CD4-positive, alpha-beta T cell treated with Interleukin-17A for 1 hour (primary cell): Measurements from ENCODE around the gene ARHGEF33.

Source experiments
- DNase-seq: peaks from one replicate; pipeline ENCODE4 v3.0.0-alpha.2; 2020

The ARHGEF33 gene

DNA sequence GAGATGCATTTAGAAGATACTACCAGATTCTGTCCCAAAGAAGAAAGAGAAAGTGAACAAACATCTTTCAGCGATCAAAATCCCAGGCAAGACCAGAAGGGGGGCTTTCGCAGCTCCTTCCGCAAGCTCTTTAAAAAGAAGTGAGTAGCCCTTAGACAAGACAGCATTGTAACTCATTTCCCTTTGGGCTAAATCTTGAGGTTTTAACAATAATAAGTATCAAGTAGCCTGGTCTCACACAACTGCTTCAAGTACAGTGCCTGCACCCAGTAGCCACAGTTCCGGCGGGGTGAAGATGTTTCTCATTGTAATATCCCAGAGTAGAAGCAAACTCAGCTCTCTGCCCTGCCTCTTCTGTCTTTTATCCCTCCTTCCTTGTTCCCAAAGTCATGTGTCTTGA is 76.3 kb downstream of the ARHGEF33 start:
- DNase-seq = no peak

DNA sequence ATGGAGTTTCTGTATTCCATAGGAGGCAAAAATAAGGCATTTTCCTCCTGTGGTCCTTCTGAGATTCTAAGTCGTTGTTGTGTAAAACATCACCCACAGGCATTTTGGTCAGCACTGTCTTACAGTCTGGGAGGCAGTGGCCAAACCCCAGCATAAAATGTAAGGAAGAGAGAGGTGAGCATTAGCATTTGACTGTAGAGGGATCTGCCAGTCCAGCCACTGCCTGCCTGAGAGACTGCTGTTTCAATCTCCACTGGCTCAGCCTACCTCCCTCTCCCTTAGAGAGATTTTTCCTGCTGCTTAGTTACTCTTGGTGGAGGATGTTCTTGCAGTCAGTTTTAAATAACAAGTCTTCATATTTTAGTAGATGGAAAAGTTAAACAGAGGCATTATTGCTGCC is 77.0 kb downstream of the ARHGEF33 start:
- no peak for DNase-seq

DNA sequence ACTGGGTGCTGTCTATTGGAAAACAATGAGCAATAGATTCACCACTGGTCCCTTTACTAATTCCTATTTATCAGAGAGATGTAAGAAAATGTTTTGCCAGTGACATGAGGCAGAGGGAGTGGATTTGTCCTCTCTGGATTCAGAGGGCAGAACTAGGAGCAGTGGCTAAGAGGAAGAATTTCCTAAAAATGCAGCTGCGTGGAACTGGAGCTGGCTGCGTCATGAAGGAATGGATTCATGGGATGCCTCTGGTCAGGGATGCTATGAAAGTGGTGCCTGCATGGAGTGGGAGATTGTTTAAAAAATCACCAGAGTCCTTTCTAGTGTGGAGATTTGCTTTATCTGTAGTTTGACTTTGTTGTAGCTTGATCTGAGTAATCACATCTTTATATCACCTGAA is 78.3 kb downstream of the ARHGEF33 start:
- no peak for DNase-seq

DNA sequence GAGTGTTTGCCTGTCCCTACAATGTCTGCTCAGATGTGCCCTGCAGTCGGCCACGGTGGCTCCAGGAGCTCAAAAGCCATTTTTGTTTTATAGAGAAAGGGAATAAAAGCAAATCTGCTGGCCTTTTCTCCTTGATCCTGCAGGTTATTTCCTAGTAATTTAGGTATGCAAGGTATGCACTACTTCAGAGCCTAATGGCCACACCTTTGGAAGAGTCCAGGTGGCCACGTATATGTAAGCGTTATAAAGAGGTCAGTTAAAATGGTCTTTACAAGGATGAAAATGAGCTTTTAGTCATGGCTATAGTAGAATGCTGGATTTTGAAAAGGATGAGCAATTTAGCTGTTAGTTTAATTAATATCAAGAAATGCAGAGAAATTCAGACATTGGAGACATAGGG is 81.7 kb downstream of the ARHGEF33 start:
- no peak for DNase-seq

DNA sequence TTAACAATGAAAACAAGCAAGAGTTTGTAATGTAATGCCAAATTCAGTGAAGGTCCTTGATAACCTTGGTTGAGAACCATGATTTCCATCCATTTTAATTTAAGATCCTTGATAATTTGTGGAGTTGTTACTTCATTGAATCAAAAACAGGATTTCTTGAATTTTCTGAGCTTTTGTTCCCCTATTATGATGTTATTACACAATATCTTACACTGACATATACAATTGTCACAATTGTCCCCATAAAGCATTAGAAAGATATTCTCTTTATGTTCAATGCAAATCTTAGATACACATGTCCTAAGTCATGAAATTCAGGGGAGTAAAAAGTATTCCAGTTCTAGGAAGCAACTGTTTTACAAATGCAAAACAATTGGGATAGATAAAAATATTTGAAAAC is 83.6 kb downstream of the ARHGEF33 start:
- DNase-seq = no peak

DNA sequence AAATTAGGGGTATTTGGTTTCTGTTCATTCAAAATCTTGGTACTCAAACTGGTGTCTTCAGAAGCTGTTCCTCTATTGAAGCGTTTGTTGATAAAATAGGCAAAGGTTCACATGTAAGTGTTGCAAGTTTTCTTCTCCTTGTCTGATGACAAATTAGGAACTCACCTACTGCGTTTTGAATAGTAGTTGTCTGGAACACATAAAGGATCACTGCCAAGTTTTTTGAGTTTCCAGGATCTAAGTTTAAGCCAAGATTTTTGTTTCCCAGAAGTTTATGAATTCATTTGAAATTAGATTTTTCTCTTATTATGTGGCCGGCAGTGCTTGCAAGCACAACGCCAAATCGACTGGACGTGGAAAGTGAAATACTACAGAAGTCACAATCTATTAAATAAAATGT is 85.4 kb downstream of the ARHGEF33 start:
- DNase-seq = no peak

DNA sequence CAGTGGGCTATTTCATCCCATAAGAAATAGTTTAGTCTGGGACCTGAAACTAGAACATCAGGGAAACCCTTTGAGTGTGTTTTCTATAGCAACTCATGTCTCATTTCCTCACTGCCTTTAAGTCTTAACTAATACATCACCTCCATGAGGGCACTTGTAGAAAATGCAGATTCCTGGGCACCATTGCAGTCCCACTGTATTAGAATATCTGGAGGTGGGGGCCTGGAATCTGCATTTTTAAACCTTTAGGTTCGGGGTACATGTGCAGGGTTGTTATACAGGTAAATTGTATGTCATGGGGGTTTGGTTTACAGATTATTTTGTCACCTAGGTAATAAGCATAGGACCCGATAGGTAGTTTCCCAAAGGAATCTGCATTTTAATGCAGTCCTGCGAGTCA is 87.4 kb downstream of the ARHGEF33 start:
- no peak for DNase-seq

DNA sequence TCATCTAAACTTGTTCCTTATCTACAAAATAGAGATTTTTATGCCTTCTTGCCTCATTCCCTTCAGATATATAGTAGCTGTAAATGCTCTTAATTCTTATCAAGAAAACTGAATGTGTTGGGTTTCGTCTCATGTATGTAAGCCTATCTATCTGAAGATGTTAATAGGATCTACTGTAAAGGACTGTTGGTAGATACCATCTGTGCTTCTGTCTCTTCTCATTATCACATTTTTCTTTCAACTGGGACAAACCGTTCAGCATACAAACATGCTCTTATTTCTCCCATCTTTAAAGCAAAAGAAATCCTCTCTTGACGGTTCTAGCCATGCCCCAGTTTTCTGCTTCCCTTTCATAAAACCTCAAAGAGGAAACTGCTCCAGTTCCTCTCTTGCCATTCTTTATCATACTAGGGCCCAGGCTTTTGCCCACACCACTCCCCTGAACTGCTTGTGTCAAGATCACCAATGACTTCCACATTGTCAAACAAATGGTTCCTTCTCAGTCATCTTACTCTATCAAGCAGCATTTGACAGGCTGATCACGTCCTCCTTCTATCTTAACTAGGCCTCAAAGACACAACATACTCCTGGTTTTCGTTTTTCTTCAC is 88.7 kb downstream of the ARHGEF33 start:
- DNase-seq = no peak

DNA sequence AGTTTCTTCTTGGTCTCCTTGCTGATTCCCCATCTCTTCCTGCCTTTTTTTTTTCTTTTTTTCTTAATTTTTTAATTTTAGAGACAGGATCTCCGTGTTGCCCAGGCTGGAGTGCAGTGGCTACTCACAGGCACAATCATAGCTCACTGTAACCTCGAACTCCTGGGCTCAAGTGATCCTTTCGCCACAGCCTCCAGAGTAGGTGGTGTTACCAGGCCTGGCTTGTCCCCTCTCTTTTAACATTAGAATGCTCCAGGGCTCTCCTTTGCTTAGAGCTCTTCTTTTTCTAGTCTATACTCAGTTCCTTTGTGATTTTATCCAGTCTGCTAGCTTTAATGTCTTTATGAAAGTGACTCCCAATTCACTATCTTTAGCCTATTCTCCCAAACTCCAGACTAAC is 89.2 kb downstream of the ARHGEF33 start:
- DNase-seq = no peak

DNA sequence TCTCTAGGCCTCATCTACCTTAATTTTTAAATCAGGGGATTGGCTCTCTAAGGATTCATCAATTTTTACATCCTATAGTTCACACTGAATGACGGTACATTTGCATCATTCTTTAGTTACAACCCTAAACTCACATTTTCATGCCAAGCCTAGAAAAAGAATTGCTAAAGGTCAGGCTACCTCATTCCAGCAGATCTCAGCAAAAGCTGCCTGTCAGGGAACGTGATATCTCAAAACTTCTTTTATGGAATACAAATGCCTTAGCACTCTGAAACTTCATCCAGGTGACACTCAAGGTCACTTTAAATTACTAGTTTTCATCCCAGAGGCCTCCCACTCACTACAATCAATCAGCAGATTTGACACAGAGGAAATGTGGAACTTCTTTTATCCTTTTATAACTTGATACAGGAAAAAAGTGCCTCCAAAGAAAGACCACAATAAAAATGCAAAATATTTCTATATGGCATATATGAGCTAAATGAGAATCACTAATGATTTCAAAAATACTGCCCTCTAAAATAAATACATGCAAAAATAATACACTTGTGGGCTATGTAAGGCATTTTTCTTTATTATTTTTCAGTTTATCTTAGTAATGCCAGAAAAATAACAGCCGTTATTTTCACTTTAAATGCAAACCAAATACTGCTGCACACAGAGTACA is 91.5 kb downstream of the ARHGEF33 start:
- DNase-seq = no peak

DNA sequence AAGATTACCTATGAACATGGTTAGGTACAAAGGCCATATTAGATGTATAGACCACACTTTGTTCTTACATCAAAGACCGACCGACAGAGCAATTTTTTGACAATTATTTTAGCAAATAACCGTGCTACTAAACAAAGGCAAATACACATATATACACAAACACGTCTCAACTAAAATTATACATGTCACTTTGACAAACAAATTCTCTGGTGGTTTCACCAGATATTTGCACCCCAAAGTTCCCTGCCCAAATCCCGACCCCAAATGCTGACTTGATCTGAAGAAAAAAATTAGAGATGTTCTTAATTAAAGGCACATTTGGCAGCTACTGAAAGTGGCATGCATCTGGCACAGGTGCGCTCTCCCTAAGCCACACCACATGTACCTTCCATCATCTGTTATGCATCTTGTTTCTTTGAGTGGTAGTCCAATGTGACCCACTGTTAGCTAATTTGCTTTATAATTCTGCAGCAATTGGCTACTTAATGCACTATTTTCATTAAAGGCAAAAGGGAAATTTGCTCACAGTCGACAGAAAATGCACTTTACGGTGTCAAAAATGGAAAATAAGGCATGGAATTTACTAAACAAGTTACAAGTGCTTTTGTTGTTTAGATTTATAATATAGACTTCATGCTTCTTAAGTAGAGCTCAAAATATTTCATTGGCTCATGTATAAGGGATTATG is 92.1 kb downstream of the ARHGEF33 start:
- DNase-seq = no peak

DNA sequence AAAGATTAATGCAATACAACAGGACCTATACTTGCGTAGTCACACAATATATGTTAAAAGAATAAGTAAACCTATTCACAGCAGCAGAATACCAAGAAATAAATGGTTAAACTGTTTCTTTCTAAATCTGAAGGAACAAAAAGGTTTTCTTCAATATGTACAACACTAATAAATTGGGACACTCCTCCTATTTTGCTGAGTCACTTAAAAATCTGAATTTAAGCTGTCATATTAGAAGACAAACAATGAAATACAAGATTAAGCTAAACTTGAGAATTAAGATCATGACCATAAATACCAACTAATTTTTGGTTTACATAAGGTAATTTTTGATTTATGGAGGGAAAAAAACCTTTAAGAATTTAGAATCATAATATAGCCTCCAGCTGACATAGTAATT is 92.8 kb downstream of the ARHGEF33 start:
- DNase-seq = no peak

DNA sequence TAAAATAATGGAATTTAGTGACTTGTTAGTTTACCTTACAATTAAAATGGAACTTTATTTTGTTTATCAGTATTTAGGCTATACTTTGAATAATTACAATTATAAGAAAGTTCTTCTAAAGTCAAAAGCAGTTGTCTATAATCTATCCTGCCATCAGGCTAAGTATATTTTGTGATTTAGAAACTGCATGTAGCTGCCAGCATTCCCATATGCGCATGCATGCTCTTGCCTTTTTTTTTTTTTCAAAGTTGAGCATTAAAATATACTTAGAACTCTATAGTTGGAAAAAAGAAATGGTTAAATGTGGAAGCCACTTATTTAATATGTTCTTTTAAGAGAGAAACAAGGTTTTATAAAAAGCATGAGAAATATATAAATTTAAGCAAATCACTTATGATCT is 99.0 kb downstream of the ARHGEF33 start:
- no peak for DNase-seq

DNA sequence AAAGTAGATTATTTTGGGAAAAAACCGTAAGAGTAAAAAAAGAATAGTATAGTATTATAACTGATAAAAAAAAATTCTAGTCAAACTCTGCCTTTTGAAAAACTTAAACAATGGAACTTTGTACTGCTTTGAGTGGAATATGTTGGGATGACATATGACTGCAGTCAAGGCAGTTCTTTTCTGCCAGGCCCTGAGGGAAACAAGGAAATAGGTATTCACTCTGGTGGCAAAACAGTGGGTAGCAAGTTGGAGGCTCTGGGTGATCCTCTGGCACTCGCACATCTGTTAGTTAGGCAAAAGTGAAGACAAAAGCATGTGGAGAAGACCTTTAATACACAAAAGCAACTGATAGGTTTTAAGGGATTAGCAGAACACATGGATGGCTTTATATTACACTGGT is 102.2 kb downstream of the ARHGEF33 start:
- no peak for DNase-seq

DNA sequence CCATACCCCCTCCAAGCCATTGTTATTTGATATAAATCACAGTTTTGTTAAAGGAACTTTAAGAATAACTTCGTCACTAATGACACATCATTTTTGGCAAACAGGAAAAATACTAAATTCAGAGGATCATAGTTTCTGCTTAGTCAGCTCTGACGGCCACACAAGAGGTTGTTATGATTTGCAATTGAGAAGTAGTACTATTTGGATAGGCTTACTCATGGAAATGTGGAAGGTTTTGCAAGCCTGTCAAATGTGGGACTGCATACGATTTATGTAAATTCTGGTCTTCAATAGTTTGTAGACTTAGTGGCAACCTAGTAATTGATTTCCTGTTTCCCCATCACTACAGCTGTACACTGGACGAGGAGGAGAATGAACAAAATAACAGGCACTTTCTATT is 108.1 kb downstream of the ARHGEF33 start:
- DNase-seq = no peak

DNA sequence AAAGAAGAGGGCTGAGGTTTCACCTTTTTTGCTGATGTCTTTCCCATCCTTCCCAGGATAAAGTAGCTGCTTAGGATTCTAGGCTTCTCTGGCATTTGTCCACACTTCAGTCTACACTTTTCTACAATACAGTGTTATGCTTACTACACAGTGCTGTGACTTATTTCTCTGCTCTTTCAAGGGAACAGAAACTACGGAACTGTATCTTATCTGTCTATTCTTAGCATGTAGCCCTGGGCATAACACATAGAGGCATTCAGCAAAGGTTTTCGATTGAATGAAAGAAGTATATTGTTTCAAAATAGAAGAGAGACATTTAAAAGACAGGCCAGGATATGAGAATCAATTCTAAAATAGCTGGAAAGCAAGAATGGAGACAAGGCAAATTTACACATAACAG is 110.9 kb downstream of the ARHGEF33 start:
- no peak for DNase-seq

DNA sequence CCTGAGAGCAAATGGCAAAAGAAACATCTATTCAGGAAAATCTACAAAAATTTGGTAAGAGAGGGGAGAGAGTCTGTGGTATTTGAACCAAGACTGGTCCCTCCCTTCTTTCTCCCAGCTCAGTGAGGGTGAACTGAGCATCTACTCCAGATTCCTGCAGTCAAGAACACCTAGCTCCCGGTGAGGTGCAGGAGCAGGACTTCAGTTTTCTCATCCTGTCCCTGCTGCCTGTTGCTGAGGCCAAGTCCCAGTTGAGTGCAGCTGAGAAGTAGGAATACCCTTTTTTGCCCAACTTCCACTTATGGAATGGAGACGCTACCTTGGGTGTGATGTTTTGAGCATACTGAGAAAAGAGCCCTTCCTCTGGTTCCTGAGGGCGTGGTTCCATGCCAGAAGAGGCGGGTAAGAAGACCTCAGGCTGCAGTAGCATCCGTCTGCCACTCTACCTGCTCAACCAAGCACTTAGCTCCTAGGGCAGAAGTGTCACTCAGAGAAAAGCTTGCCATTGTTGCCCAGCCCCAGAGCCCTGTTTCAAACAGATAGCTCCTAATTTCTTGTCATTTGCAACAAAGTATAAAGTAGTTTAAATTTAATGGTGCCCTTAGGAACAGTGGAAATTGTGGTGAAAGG is 118.3 kb downstream of the ARHGEF33 start:
- no peak for DNase-seq

DNA sequence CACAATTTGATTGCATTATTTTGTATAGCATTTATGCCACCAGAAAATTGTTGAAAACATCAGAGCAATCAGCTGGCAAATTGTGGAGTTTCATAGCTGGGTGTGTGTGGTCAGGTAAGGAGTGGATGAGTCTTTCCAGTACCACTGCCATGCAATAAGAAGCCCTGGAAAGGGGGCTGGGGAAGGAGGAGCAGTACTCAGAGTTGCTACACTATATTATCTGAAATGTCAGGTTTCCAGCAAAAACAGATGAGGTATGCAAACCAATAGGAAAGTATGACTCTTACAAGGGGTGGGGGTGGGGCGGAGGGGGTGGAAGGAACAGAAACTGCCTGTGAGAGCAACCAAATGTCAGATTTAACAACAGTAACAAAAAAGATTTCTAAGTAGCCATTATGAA is 119.0 kb downstream of the ARHGEF33 start:
- no peak for DNase-seq

DNA sequence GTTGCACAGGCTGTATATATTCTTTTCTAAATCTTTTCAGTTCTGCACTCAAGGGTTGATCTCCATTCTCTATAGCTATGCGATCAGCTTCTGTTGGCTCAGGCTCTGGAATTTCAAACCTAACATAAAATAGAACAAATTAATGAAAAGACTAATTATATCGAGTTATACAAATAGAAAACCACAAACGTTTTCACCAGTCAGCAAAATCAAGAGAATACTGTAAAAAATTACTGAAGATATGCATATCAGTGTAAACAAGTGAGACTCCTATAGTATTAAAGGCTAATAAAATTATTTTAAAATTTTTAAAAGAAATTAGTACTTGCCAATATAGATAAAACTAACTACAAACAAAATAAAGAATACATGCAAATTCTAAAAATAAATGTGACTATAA is 124.2 kb downstream of the ARHGEF33 start:
- DNase-seq = no peak

DNA sequence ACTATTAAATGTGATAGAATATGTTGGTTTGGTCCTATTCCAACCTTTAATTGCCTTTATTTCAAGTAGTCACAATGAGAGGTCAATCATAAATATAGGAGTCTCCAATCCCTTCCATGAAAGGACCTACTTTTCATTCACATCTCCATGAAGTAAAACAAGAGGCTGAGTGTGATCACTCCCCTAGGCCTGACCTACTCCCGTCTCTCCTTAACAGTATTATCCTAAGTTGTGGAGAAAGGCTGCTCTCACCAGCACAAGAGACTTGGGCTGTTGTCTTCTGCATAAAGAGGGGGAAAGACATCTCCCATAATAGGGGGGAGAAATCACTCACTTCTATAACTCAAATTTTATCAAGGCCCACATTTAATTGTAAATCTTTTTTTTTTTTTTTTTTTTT is 125.7 kb downstream of the ARHGEF33 start:
- DNase-seq = no peak

DNA sequence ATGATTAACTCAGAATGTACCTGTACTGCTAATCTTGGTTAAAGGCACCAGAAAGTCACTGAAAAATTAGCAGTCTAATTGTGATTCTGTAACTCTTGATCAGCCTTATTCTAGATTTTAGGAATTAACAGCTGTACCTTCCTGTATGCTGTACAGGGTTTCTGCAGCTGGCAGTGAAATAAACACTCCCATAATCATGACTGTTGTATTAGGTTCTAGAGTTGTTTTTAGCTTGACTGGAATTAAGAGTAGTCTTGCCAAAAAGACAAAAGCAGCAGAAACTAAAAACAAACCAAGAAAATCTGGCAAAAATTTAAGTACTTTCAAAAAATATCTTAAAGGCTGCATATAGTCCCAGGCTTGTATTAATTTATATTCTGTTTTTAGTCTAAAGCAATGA is 127.7 kb downstream of the ARHGEF33 start:
- DNase-seq = no peak

DNA sequence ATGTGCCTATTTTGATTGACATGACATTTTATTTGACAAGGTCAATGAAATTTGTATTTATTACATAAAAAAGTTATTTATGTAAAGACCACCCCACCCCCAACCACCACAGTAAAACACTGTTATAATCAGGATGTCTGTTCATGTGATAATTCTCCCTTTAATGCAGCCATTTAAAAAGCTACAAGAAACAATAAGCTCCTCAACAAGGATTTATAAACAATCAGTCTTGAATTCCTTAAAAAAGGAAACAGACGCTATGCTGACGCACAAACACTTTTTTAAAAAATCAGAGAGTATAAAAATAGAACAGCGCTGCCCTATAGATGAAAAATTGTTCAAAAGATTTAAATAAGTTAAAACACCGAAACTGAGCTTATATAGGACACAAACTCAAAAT is 129.0 kb downstream of the ARHGEF33 start:
- no peak for DNase-seq

DNA sequence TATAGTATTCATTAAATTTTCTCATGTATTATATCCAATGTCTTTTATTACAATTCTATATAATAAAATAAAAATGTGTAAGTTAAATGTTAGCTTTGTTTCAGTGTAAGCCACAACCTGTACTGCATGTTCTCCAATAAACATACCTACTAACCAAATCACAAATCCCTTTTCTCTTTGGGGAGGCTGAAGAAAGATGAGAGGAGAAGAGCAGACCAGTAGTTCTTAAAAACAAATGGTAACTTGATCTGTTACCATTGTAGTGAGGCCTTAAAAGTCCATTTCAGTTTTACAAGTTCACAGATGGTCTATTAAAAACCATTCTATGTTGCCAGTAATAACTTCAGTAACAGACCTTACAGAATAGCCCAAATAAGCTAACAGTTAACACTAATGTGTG is 130.7 kb downstream of the ARHGEF33 start:
- DNase-seq = no peak

DNA sequence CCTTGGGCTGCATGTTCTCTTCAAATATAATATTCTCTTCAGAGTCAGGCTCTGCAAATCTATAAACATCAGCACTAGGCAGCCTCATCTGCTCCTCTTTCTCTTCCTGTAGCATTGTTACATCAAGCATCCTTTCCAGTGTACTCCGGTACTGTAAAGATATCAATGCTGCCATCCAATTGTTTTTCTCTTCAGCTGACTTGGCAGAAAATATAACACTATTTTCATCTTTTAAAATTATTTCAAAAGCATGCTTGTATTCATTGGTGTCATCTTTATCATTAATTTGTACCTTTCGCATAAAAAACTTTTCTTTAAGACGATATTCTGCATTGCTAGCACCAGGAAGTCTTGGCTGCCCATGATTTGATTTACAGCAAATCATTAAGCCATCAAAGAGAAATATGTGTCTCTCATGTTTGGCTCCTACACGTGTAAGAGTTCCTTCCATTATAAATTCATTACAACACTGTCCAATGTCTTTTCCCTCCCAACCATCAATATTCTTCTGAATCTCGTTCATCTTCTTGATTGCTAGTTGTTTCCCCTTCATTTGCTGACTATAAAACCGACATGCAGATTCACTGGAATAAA is 133.1 kb downstream of the ARHGEF33 start:
- DNase-seq = no peak
